ENCODE results near the gene ILDR1.

Gene ILDR1

GRCh38 chr3:121992601-121993560 is 29.2 kb downstream of the ILDR1 start:
- no peak for DNase-seq (ENCODE audit: low spot score)

DNA sequence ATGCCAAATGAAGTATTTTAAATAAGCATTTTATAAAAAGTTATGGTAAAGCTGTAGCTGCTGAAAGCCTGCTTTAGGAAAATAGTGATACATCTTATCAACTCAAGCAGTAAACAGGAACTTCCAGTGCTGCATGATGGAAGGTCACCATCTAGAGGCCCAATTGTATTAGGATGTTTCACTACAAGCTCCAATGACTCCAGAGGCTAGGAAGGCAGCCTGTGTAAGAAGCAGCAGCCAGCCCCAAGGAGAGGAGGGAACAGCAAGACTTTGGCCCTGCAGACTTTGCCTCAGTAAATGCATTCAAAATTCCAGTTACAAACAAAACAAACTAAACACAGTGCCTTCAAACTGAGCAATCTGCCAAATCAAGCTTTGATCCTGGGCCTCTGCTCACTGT is 32.1 kb downstream of the ILDR1 start:
- DNase-seq (ENCODE audit: low spot score), result no peak

GRCh38 chr3:121988146-121988545 is 33.9 kb downstream of the ILDR1 start:
- no peak for DNase-seq (ENCODE audit: low spot score)

- DNase-seq (ENCODE audit: low spot score), result no peak
Measured at GRCh38 chr3:121985846-121986245, 36.2 kb downstream of the ILDR1 start.

GRCh38 chr3:121981473-121981872 is 40.6 kb downstream of the ILDR1 start:
- no peak for DNase-seq (ENCODE audit: low spot score)

DNA sequence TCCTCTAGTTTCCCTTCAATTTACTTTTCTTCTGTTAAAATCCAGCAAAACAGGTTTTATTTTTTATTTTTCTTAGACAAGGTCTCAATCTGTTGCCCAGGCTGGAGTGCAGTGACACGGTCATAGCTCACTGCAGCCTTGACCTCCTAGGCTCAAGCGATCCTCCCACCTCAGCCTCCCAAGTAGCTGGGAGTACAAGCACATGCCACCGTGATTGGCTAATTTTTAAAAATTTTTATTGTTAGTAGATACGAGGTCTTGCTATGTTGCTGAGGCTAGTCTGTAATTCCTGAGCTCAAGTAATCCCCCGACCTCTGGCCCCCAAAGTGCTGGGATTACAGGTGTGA is 41.6 kb downstream of the ILDR1 start:
- no peak for DNase-seq (ENCODE audit: low spot score)

GRCh38 chr3:121979734-121980449 is 42.2 kb downstream of the ILDR1 start:
- no peak for DNase-seq (ENCODE audit: low spot score)

- DNase-seq (ENCODE audit: low spot score), result no peak
Measured at GRCh38 chr3:121979246-121979645, 42.8 kb downstream of the ILDR1 start.

DNA sequence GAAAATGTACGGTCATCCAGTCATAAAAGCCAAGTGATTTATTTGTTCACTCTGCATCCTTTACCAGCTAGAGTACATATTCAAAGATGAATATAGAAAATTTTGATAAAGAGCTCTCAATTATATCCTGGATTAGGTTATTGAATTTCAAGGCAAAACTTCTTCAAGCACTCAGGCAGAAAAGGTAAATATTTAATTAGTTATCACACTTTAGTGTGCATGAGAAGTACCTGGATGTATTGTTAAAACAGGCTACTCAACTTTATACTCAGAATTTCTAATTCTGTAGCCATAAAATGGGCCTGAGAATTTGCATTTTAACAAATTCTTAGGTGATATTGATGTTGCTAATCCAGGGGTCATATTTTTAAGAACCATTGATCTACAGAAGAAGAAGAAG is 45.3 kb downstream of the ILDR1 start:
- DNase-seq (ENCODE audit: low spot score), result no peak

DNA sequence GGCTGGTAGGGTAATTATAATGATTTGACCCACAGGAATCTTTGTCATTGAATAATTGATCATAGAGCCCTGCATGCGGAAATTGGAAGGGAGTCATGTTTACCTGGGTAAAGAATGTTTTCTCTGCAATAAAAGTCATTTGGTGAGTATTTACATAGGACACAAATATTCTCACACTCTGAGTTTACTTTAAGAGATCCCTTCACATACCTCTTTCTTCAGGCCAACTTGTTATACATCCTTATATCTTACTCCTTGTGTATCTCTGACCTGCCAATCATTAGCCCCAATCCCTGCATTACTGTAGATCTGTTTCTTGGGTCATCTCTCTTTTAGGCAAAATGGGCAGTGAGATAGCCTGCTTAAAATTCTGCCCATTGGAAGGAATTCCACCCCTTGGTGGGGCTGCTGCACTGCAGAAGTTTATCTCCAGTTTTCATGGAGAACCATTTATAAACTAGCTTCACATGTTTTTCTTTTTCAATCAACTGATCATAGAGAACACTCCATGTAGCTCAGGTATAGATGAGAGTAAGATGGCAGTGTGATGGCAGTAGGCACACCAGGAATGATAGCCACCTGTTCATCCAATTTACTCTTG is 46.2 kb downstream of the ILDR1 start:
- DNase-seq (ENCODE audit: low spot score), result no peak

GRCh38 chr3:121974601-121975111 is 47.4 kb downstream of the ILDR1 start:
- DNase-seq (ENCODE audit: low spot score), result no peak

- no peak for DNase-seq (ENCODE audit: low spot score)
Measured at GRCh38 chr3:121970047-121970446, 52.0 kb downstream of the ILDR1 start.

DNA sequence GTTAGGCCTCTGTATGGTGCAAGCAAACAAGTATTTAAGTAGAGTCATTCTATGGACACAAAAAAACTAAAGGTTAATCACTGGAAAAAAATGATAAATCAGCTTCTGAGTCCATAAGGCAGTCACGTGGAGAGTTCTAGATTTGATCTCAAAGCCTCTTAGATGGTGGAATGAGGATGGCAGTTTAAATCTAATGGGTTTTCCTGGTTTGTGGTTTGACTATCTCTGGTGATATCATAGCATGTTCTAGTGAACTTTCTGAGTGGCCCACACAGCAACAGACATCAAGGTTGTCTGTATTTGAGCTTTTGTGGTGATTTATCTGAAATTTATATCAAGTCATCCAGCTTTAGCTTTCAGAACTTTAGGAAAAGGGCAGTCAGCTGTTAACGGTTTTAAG is 52.4 kb downstream of the ILDR1 start:
- DNase-seq (ENCODE audit: low spot score), result no peak

GRCh38 chr3:121963608-121964007 is 58.4 kb downstream of the ILDR1 start:
- no peak for DNase-seq (ENCODE audit: low spot score)

- DNase-seq (ENCODE audit: low spot score), result no peak
Measured at GRCh38 chr3:121962443-121962842, 59.6 kb downstream of the ILDR1 start.

DNA sequence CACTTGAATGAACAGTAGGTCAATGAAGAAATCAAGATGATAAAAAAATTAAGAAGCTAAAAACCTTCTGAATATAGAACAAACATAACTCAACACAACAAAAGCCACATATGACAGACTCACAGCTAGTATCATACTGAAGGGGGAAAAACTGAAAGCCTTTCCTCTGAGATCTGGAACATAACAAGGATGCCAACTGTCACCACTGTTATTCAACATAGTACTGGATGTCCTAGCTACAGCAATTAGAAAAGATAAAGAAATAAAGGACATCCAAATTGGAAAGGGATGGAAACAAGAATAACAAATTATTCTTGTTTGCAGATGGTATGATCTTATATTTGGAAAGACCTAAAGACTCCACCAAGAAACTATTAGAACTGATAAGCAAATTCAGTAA is 60.8 kb downstream of the ILDR1 start:
- DNase-seq (ENCODE audit: low spot score), result no peak

DNA sequence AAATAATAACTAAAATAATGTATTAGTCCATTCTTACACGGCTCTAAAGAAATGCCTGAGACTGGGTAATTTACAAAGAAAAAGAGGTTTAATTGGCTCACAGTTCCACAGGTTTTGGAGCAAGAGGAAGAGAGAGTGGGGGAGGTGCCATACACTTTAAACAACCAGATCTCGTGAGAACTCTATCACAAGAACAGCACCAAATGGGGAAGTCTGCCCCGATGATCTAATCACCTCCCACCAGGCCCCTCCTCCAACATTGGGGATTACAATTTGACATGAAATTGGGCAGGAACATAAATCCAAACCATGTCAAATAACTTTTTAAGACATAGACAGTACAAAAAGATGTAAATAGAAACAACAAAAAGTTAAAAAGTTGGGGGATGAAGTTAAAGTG is 63.2 kb downstream of the ILDR1 start:
- no peak for DNase-seq (ENCODE audit: low spot score)

DNA sequence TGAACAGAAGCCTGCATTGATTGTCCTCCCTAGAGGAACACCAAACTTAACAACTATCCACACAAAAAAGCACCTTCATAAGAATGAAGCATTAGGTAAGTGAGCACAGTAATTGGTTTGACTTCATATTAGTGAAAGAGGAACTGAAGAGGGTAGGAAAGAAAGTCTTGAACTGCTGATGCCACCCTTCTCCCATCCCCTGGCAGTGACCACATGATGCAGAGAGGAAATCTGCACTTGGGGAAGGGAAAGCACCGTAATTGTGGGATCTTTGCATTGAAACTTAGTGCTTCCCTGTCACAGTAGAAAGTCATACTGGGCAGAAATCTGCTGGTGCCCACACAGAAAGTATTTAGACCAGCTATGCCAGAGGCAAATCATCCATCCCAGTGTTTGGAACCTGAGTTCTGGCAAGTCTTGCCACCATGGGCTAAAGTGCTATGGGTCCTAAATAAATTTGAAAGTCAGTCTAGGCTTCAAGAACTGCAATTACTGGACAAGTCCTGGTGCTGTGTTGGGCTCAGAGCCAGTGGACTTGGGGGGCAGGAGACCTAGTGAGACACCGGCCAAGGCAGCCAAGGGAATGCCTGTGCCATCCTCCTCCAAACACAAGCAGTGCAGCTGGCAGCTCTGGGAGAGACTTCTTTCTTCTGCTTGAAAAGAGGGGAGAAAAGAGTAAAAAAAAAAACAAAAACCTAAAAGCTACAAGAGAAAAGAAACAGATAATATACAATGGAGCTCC is 64.2 kb downstream of the ILDR1 start:
- no peak for DNase-seq (ENCODE audit: low spot score)

- DNase-seq (ENCODE audit: low spot score), result no peak
Measured at GRCh38 chr3:121956363-121956762, 65.7 kb downstream of the ILDR1 start.

DNA sequence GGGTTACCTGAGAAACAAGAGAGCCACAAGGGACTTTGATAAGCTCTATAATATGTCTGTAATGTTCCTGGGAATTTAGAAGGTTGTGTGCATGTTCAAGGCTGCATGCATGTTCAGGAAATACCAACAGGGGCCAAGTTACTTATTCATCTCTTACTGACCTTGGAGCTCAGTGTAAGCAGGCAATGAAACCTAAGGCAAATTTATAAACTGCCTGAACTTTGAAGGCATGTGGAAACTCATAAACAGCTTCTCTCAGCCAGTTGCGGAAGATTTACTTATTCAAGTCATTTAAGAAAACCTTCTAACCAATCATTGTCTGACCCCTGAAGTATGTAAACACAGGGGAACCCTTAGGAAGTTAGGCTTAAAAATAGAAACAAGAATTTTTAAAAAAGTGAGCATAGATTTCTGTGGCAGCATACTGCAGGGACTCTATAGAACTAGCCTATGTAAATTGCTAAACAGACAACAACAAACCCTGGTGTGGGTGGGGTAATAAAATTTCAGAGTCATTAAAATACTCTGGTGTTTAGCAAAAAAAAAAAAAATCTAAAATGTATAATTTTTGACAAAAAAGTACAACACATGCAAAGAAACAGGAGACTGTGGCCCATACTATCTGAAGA is 70.6 kb downstream of the ILDR1 start:
- no peak for DNase-seq (ENCODE audit: low spot score)

GRCh38 chr3:121948641-121949040 is 73.4 kb downstream of the ILDR1 start:
- no peak for DNase-seq (ENCODE audit: low spot score)

- DNase-seq (ENCODE audit: low spot score), result no peak
Measured at GRCh38 chr3:121943431-121943830, 78.6 kb downstream of the ILDR1 start.
